Astrocyte (in vitro differentiated cells and primary cell): ENCODE measurements around the gene EIF2D.

Source experiments
- CTCF ChIP-seq: IDR thresholded peaks from 2 replicates; pipeline ENCODE4 v1.5.1; 2011; ENCODE audit warnings: low read depth, mild to moderate bottlenecking, inconsistent platforms, low read length, moderate library complexity; ENCODE audit not compliant: insufficient read depth
- EZH2 ChIP-seq: IDR thresholded peaks from 2 replicates; pipeline ENCODE4 v1.6.1; 2012; ENCODE audit warnings: mild to moderate bottlenecking, low read length, inconsistent platforms; ENCODE audit not compliant: insufficient read depth

GRCh38 chr1:206591226-206591625 lies 21.0 kb downstream of the EIF2D start:
- TF ChIP-seq CTCF = no peak
- TF ChIP-seq EZH2 = no peak
